Large intestine (tissue), 12 donors: Measurements from ENCODE around the gene TREM2. TPM values are rescaled to one million over a fixed set of nuclear protein-coding genes. Genes with fewer than 3 reads are reported as not detected.
A peak's percentile ranks its signal among the peaks of the same experiment; 100 is the strongest.

Source experiments
- DNase-seq, 2 donors: peaks; one replicate each; pipeline versions ENCODE4 v3.0.0 to v3.0.0-alpha.2; 2013
- H3K27ac ChIP-seq: one replicate; pipeline ENCODE4 v1.5.1; 2013; ENCODE audit warnings: low read length
- H3K27me3 ChIP-seq: 2 replicates; pipeline ENCODE4 v1.6.1; 2013; ENCODE audit warnings: low read length; ENCODE audit not compliant: control insufficient read depth, insufficient read depth
- H3K36me3 ChIP-seq: 2 replicates; pipeline ENCODE4 v1.6.1; 2013; ENCODE audit warnings: low read length; ENCODE audit not compliant: control insufficient read depth, insufficient read depth
- H3K4me1 ChIP-seq: one replicate; pipeline ENCODE4 v1.6.1; 2013; ENCODE audit warnings: low read length; ENCODE audit not compliant: control insufficient read depth, insufficient read depth
- H3K4me3 ChIP-seq: one replicate; pipeline ENCODE4 v1.5.1; 2013; ENCODE audit warnings: low read length
- H3K9me3 ChIP-seq: one replicate; pipeline ENCODE4 v1.6.1; 2013; ENCODE audit warnings: mild to moderate bottlenecking, low read depth, low read length, moderate library complexity; ENCODE audit not compliant: control insufficient read depth
- WGBS: methylation state at CpG from one replicate; pipeline ENCODE4 v1.1.5; 2013; ENCODE audit warnings: low lambda C conversion rate; ENCODE audit not compliant: insufficient coverage; 5-methylcytosine and 5-hydroxymethylcytosine counted together
- long read RNA-seq, 11 donors: transcript quantifications; one replicate each; lab custom pipeline, GENCODE V29; 2026
- polyA plus RNA-seq: library from polyadenylated mRNA; unstranded; fragments of 120-200 nt; gene quantifications from one replicate; pipeline ENCODE4 v1.2.1, GENCODE V29; 2013

Gene TREM2
- polyA plus RNA-seq = 0.28 TPM
- long read RNA-seq, donor 1 = 0 reads
- long read RNA-seq, donor 2 = 0 reads
- long read RNA-seq, donor 3 = 0 reads
- long read RNA-seq, donor 4 = 0 reads
- long read RNA-seq, donor 5 = 0 reads
- long read RNA-seq, donor 6 = 0 reads
- long read RNA-seq, donor 7 = 0 reads
- long read RNA-seq, donor 8 = 0 reads
- long read RNA-seq, donor 9 = 0 reads
- long read RNA-seq, donor 10 = 0 reads
- long read RNA-seq, donor 11 = 0 reads

DNA sequence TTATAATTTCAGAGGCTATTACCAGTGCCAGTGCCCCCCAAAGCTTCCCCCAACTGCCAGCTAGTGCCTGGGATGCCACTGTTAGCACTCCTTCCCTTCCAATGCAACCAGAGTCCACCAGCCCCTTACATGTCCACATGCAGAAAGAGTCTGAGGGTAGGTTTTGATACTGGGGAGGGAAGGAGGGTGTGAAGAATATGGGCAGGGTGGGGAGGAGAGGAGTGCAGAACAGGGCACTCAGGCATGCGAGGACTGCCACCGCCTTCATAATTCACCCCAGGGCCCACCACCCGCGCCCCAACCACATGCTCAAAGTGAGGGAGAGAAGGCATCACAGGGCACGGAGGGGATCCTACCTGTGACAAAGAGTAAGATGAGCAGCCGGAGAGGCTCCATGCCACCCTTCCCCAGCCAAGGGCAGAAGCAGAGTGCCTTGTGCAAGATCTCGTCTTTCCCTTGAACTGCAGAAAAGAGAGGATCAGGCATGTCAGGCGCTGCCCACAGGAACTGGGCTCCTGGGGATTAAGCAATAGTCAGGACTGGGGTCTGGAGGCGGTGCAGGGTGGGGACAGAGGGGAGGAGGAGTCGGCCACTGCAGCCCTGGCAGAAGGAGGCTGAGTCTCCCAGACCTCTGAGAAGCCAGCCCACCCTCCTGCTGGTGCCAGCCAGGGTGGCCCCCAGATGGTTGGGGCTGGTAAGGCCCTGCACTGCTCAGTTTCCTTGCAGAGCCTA lies at the start of gene TREM2:
Gene TREM2 (minus strand): TSS at position 430 of the 732 bp plus-strand sequence. CDS start 34 bp downstream, at position 396.
- Histone ChIP-seq H3K36me3 (no peaks in the 10 kb centered on the region), H3K4me1 (peaks cover 2% of the 10 kb centered on the region), H3K27me3 (peaks cover 1% of the 10 kb centered on the region), H3K9me3 (no peaks in the 10 kb centered on the region), H3K27ac (no peak within 1 kb of the TSS), H3K4me3 (no peak within 1 kb of the TSS)
- no CpG with 5 or more reads among the region's 10 CpGs for WGBS
- no peak for DNase-seq

GRCh38 chr6:41209547-41210320 lies 46.8 kb upstream of the TREM2 start:
- Histone ChIP-seq H3K36me3 (no peaks in the 10 kb centered on the region), H3K4me1 (peaks cover 8% of the 10 kb centered on the region), H3K27me3 (no peaks in the 10 kb centered on the region), H3K27ac (peak overlapping the region; percentile 12), H3K4me3 (no peak overlapping the region), H3K9me3 (no peaks in the 10 kb centered on the region)
- WGBS = no CpG with 5 or more reads among the region's 5 CpGs
- DNase-seq = peak; percentile 61 to 79

DNA sequence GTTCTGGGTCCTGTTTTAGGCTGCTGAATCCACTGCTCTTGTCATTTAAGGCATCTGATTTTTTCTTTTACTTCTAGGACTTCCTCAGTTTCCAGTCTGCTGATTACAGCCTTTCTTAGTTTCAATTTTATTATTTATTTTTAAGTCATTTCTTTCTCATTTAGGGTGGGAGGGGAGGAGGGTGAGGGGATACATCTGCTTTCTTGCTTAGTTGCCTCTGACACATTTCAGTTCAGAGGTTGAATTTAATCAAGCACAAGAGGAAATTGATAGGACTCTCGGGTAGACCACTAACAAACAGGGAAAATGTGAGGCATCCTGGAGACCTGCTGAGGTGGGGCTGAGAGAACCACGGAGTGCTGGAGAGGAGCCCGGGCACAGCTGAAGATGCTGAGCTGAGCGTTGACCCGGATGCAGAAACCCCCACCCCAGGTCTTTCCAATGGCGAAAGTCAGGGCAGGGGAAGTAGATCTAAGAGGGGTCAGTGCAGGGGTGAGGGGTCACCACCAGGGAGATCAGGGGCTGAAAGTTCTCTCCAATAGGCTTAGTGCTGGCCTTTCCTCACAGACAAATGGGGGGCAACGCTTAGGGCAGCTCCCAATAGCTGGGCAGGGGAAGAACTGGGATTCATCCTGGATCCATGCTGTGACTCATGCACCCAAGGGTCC lies 45.7 kb upstream of the TREM2 start:
- WGBS = no CpG with 5 or more reads among the region's 7 CpGs
- Histone ChIP-seq H3K27ac (no peak overlapping the region), H3K27me3 (no peaks in the 10 kb centered on the region), H3K4me1 (peaks cover 8% of the 10 kb centered on the region), H3K36me3 (no peaks in the 10 kb centered on the region), H3K9me3 (no peaks in the 10 kb centered on the region), H3K4me3 (no peak overlapping the region)
- no peak for DNase-seq

DNA sequence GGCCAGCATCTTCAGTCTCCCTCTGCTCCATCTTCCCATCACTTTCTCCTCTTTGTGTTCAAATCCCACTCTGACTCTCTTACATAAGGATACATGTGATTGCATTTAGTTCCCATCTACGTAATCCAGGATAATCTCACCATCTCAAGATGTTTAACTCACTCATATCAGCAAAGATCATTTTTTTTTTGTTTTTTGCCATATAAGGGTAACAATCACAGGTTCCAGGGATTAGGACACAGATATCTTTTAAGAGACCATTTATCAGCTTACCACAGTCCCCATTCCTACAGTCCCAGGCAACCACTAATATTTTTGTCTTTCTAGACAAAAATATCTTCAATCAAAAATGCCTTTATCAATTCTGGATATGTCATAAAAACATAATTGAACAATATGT lies 41.2 kb upstream of the TREM2 start:
- Histone ChIP-seq H3K27me3 (no peaks in the 10 kb centered on the region), H3K4me1 (no peaks in the 10 kb centered on the region), H3K27ac (no peak overlapping the region), H3K36me3 (no peaks in the 10 kb centered on the region), H3K9me3 (no peaks in the 10 kb centered on the region), H3K4me3 (no peak overlapping the region)
- WGBS = 89% methylated on average over 1 of the region's 1 CpG
- no peak for DNase-seq

DNA sequence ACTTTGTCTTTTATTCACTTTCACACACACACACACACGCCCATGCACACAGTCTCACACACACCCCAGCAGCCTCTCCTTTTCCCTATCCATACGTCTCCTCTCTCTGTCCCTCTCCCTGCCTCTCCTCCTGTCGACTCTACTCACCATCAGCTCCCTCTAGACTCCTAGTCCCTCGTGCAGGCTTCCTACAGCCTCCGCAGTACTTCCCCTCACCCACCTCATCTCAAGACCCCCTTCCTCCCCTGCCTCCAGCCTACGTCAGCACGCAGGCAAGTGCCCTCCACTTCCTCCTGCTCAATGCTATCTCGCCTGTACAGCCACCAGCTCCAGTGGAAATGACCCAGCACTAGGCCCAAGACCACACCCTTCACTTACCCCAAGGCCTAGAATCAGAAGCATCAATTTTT lies 38.9 kb upstream of the TREM2 start:
- Histone ChIP-seq H3K27me3 (peaks cover 6% of the 10 kb centered on the region), H3K4me3 (no peak overlapping the region), H3K4me1 (no peaks in the 10 kb centered on the region), H3K27ac (no peak overlapping the region), H3K9me3 (no peaks in the 10 kb centered on the region), H3K36me3 (no peaks in the 10 kb centered on the region)
- WGBS = no CpG with 5 or more reads among the region's 8 CpGs
- DNase-seq = no peak

- Histone ChIP-seq H3K9me3 (no peaks in the 10 kb centered on the region), H3K36me3 (no peaks in the 10 kb centered on the region), H3K27ac (no peak within 1 kb of the TSS), H3K27me3 (peaks cover 9% of the 10 kb centered on the region), H3K4me1 (no peaks in the 10 kb centered on the region), H3K4me3 (no peak within 1 kb of the TSS)
- DNase-seq = peak in 1 of 2 donors; percentile 24
- no CpG with 5 or more reads among the region's 12 CpGs for WGBS
Observed at GRCh38 chr6:41200901-41201763, 38.2 kb upstream of the TREM2 start, which contains the start of gene TREML2. TREML2 (minus strand) TSS chr6:41201149; CDS start chr6:41201008, 141 bp downstream.

GRCh38 chr6:41200296-41200900 lies 37.5 kb upstream of the TREM2 start:
- no CpG with 5 or more reads among the region's 2 CpGs for WGBS
- H3K27ac ChIP-seq = no peak overlapping the region
- H3K4me3 ChIP-seq = no peak overlapping the region
- no peaks in the 10 kb centered on the region for H3K9me3 ChIP-seq
- no peaks in the 10 kb centered on the region for H3K4me1 ChIP-seq
- no peaks in the 10 kb centered on the region for H3K36me3 ChIP-seq
- peaks cover 17% of the 10 kb centered on the region for H3K27me3 ChIP-seq
- DNase-seq = peak in 1 of 2 donors; percentile 24

GRCh38 chr6:41199552-41200246 lies 36.8 kb upstream of the TREM2 start:
- WGBS = no CpG with 5 or more reads among the region's 1 CpG
- DNase-seq = peak; percentile 17 to 35

DNA sequence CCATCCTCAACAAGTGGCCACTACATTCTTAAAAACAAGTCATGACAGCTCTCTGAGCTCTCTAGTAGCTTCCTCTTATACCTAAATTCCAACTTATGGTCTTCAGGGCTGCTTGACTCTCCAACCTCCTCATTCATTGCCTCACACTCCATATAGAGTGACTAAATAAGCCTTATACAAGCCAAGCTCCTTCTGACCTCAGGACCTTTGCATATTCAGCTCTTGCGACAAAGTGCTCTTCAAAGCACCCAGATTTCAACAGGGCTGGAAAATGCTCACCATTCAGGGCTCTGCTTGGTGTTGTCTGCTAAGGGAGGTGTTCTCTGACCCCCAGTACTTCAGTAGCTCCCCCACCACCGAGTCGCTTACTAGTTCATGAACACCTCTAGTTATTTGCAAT lies 34.3 kb upstream of the TREM2 start:
- no peak for DNase-seq
- H3K4me1 ChIP-seq = no peaks in the 10 kb centered on the region
- H3K27me3 ChIP-seq = peaks cover 36% of the 10 kb centered on the region
- no peaks in the 10 kb centered on the region for H3K9me3 ChIP-seq
- WGBS = no CpG with 5 or more reads among the region's 3 CpGs
- no peak overlapping the region for H3K4me3 ChIP-seq
- no peak overlapping the region for H3K27ac ChIP-seq
- no peaks in the 10 kb centered on the region for H3K36me3 ChIP-seq

More at GRCh38 chr6:41199552-41200246, 36.8 kb upstream of the TREM2 start:
- Histone ChIP-seq H3K27ac (no peak overlapping the region), H3K4me3 (no peak overlapping the region), H3K4me1 (no peaks in the 10 kb centered on the region), H3K27me3 (peaks cover 24% of the 10 kb centered on the region), H3K36me3 (no peaks in the 10 kb centered on the region), H3K9me3 (no peaks in the 10 kb centered on the region)
